Peyer's patch (tissue), 4 donors: ENCODE data around the gene LASP1. TPM values are rescaled to one million over a fixed set of nuclear protein-coding genes. Genes with fewer than 3 reads are reported as not detected.

ENCODE experiments used
- DNase-seq, 3 donors: peaks; one replicate each; pipeline ENCODE4 v3.0.0-alpha.2; 2017 to 2019
- H3K27ac ChIP-seq, 4 donors: fragments of 200-600 bp; sonication (generic); one replicate each; pipeline ENCODE4 v1.5.1; 2016 to 2019
- H3K27me3 ChIP-seq, 2 donors: fragments of 200-600 bp; sonication (generic); one replicate each; pipeline ENCODE4 v1.5.1; 2019
- H3K36me3 ChIP-seq, 3 donors: fragments of 200-600 bp; sonication (generic); one replicate each; pipeline ENCODE4 v1.5.1; 2016 to 2019
- H3K4me1 ChIP-seq, 4 donors: fragments of 200-600 bp; sonication (generic); one replicate each; pipeline ENCODE4 v1.5.1; 2016 to 2019
- H3K4me3 ChIP-seq, 4 donors: fragments of 200-600 bp; sonication (generic); 1 replicate in 3 of 4; 2 replicates in 1 of 4; pipeline ENCODE4 v1.5.1; 2016 to 2019; ENCODE audit warnings: mild to moderate bottlenecking in 1 of 4
- H3K9me3 ChIP-seq, 4 donors: fragments of 200-600 bp; sonication (generic); one replicate each; pipeline ENCODE4 v1.5.1; 2016 to 2019; ENCODE audit warnings: mild to moderate bottlenecking in 1 of 4
- POLR2A ChIP-seq, 2 donors: fragments of 450-650 bp; IDR thresholded peaks; one replicate each; pipeline ENCODE4 v1.5.1; 2017; ENCODE audit warnings: antibody characterized with exemption in 2 of 2, mild to moderate bottlenecking in 2 of 2, moderate library complexity in 2 of 2
- total RNA-seq, 4 donors: library from RNA; depleted of rRNA; stranded (reverse); fragments of >200 nt; gene quantifications; one replicate each; pipeline ENCODE4 v1.1.0, GENCODE V29; 2016
- TF ChIP-seq, protein P1 (sequence below), 6 experiments: fragments of 450-650 bp in 4 of 6; fragments of 200-600 bp in 2 of 6; sonication (generic) in 1 of 6; IDR thresholded peaks; one replicate each; pipeline ENCODE4 v1.5.1; 2017 to 2019; ENCODE audit warnings: antibody characterized with exemption in 6 of 6, mild to moderate bottlenecking in 3 of 6, moderate library complexity in 1 of 6

LASP1 gene
- total RNA-seq, 4 donors from 2014 or later: 166 to 654 (median 590) TPM

- Histone ChIP-seq H3K4me3 (no peak overlapping the region), H3K27ac (no peak overlapping the region), H3K4me1 (no peaks in the 10 kb centered on the region), H3K27me3 (no peaks in the 10 kb centered on the region), H3K36me3 (no peaks in the 10 kb centered on the region), H3K9me3 (no peaks in the 10 kb centered on the region)
- no peak for TF ChIP-seq POLR2A (IDR thresholded peaks at IDR 0.05)
- TF ChIP-seq, protein P1, sequence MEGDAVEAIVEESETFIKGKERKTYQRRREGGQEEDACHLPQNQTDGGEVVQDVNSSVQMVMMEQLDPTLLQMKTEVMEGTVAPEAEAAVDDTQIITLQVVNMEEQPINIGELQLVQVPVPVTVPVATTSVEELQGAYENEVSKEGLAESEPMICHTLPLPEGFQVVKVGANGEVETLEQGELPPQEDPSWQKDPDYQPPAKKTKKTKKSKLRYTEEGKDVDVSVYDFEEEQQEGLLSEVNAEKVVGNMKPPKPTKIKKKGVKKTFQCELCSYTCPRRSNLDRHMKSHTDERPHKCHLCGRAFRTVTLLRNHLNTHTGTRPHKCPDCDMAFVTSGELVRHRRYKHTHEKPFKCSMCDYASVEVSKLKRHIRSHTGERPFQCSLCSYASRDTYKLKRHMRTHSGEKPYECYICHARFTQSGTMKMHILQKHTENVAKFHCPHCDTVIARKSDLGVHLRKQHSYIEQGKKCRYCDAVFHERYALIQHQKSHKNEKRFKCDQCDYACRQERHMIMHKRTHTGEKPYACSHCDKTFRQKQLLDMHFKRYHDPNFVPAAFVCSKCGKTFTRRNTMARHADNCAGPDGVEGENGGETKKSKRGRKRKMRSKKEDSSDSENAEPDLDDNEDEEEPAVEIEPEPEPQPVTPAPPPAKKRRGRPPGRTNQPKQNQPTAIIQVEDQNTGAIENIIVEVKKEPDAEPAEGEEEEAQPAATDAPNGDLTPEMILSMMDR (IDR thresholded peaks at IDR 0.05): no peak
- DNase-seq: no peak
Measured at GRCh38 chr17:38960402-38960801, 90.5 kb downstream of the LASP1 start.

DNA sequence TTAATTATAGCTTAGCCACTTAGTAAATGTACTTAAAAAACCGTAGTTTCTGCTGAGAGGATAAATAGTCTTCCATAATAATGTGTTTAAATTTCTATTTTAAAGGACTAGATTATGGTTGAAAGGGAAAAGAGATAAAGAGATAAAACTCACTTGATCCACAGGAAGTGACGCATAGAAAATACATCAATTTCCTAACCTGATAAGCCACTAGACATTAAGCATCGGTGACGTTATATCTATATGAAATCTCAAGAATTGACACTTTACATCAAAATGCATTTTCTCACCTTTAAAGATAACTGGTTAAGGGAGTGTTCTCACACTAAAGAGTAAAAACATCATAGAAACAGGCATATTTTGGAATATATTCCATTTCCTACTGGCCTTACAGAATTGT, 91.6 kb downstream of the LASP1 start:
- H3K36me3 ChIP-seq: no peaks in the 10 kb centered on the region
- TF ChIP-seq, protein P1 (IDR thresholded peaks at IDR 0.05): no peak
- TF ChIP-seq POLR2A (IDR thresholded peaks at IDR 0.05): no peak
- DNase-seq: no peak
- no peak overlapping the region for H3K27ac ChIP-seq
- H3K4me1 ChIP-seq: no peaks in the 10 kb centered on the region
- no peak overlapping the region for H3K4me3 ChIP-seq
- H3K9me3 ChIP-seq: no peaks in the 10 kb centered on the region
- no peaks in the 10 kb centered on the region for H3K27me3 ChIP-seq

DNA sequence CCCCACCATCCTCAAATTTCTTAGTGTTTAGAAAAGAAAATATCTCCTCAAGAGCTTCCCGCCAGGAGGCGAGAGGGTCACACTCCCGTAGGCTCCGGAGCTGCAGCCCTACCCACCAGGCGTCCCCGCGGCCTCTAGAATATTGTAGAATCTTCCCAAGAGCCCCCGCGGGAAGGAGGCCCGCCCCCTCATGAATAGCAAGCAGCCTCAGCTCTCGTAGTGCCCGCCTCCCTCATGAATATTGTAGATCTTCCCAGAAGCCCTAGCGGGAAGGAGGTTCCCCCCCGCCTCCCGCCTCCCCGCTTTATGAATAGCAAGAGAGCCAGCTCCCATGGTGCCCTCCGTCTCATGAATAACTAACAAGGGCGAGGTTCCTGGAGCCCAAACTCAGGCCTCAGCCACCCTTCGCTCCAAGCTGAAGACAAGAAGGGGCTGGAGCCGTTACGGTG, 97.5 kb downstream of the LASP1 start, which contains the start of gene FBXO47:
Gene FBXO47 (minus strand): TSS at position 114 of the 449 bp plus-strand sequence. CDS start 4,378 bp downstream, outside the sequence.
- DNase-seq: peak; percentile 79 to 93 (median 79)
- peak within 1 kb of the TSS; percentile 47 to 67 (median 52) for H3K27ac ChIP-seq
- TF ChIP-seq POLR2A (IDR thresholded peaks at IDR 0.05): peak in 1 of 2 donors; percentile 21
- TF ChIP-seq, protein P1 (IDR thresholded peaks at IDR 0.05): peak in 2 of 6 experiments; percentile 16 to 28
- no peaks in the 10 kb centered on the region for H3K27me3 ChIP-seq
- H3K9me3 ChIP-seq: no peaks in the 10 kb centered on the region
- H3K4me3 ChIP-seq: peak within 1 kb of the TSS in 3 of 4 donors; percentile 12 to 34 (median 16)
- no peaks in the 10 kb centered on the region for H3K36me3 ChIP-seq
- H3K4me1 ChIP-seq: no peaks in the 10 kb centered on the region

- H3K27me3 ChIP-seq: no peaks in the 10 kb centered on the region
- TF ChIP-seq POLR2A (IDR thresholded peaks at IDR 0.05): no peak
- TF ChIP-seq, protein P1 (IDR thresholded peaks at IDR 0.05): no peak
Measured at GRCh38 chr17:38969281-38969680, 99.4 kb downstream of the LASP1 start.

GRCh38 chr17:38970128-38970527, 100.3 kb downstream of the LASP1 start:
- Histone ChIP-seq H3K4me1 (no peaks in the 10 kb centered on the region), H3K36me3 (no peaks in the 10 kb centered on the region), H3K4me3 (no peak overlapping the region), H3K27me3 (no peaks in the 10 kb centered on the region), H3K27ac (no peak overlapping the region), H3K9me3 (no peaks in the 10 kb centered on the region)
- TF ChIP-seq, protein P1 (IDR thresholded peaks at IDR 0.05): no peak
- no peak for TF ChIP-seq POLR2A (IDR thresholded peaks at IDR 0.05)
- DNase-seq: no peak

More at GRCh38 chr17:38969281-38969680, 99.4 kb downstream of the LASP1 start:
- no peak for DNase-seq
- Histone ChIP-seq H3K9me3 (no peaks in the 10 kb centered on the region), H3K36me3 (no peaks in the 10 kb centered on the region), H3K4me3 (no peak overlapping the region), H3K4me1 (no peaks in the 10 kb centered on the region), H3K27ac (no peak overlapping the region)

GRCh38 chr17:38970804-38971203, 100.9 kb downstream of the LASP1 start:
- TF ChIP-seq POLR2A (IDR thresholded peaks at IDR 0.05): no peak
- TF ChIP-seq, protein P1 (IDR thresholded peaks at IDR 0.05): no peak
- no peaks in the 10 kb centered on the region for H3K36me3 ChIP-seq
- no peaks in the 10 kb centered on the region for H3K9me3 ChIP-seq
- no peaks in the 10 kb centered on the region for H3K27me3 ChIP-seq
- no peak overlapping the region for H3K4me3 ChIP-seq
- DNase-seq: no peak
- H3K27ac ChIP-seq: no peak overlapping the region
- H3K4me1 ChIP-seq: no peaks in the 10 kb centered on the region
